Endothelial cell (in vitro differentiated cells): ENCODE measurements around the gene PTPRT. TPM values are rescaled to one million over a fixed set of nuclear protein-coding genes. Genes with fewer than 3 reads are reported as not detected.

Experiments used
- DNase-seq: peaks from one replicate; pipeline ENCODE4 v3.0.0; 2021; ENCODE audit warnings: low spot score
- H3K27ac Mint-ChIP-seq: one replicate; pipeline ENCODE4 v1.8.0; 2021; ENCODE audit warnings: mixed read lengths, inconsistent platforms; ENCODE audit not compliant: unreplicated experiment
- H3K27me3 Mint-ChIP-seq: one replicate; pipeline ENCODE4 v1.8.0; 2021; ENCODE audit warnings: mild to moderate bottlenecking, moderate library complexity, mixed read lengths, inconsistent platforms; ENCODE audit not compliant: unreplicated experiment
- H3K36me3 Mint-ChIP-seq: one replicate; pipeline ENCODE4 v1.8.0; 2021; ENCODE audit warnings: mild to moderate bottlenecking, low read depth, mixed read lengths, inconsistent platforms; ENCODE audit not compliant: unreplicated experiment
- H3K4me1 Mint-ChIP-seq: one replicate; pipeline ENCODE4 v1.8.0; 2021; ENCODE audit warnings: mild to moderate bottlenecking, mixed read lengths, inconsistent platforms; ENCODE audit not compliant: unreplicated experiment
- H3K4me3 Mint-ChIP-seq: one replicate; pipeline ENCODE4 v1.8.0; 2021; ENCODE audit warnings: mild to moderate bottlenecking, mixed read lengths, inconsistent platforms; ENCODE audit not compliant: unreplicated experiment
- H3K9me3 Mint-ChIP-seq: one replicate; pipeline ENCODE4 v1.8.0; 2021; ENCODE audit warnings: mixed read lengths, inconsistent platforms; ENCODE audit not compliant: unreplicated experiment
- total RNA-seq: library from RNA; stranded (reverse); fragmentation: NEBNext Ultra II Directional; extraction: Animal tissue kit (Norgen Biotek cat#: 25700); gene quantifications from one replicate; pipeline ENCODE4 v1.2.1, GENCODE V29; 2021; ENCODE audit not compliant: unreplicated experiment
- TF ChIP-seq, protein P1 (sequence below): fragments of 200-600 bp; sonication (generic); IDR thresholded peaks from one replicate; pipeline ENCODE4 v1.5.0; 2021; ENCODE audit warnings: antibody characterized with exemption; ENCODE audit not compliant: unreplicated experiment

PTPRT gene
- total RNA-seq, 1 donor from 2014 or later = 0.10 TPM

DNA sequence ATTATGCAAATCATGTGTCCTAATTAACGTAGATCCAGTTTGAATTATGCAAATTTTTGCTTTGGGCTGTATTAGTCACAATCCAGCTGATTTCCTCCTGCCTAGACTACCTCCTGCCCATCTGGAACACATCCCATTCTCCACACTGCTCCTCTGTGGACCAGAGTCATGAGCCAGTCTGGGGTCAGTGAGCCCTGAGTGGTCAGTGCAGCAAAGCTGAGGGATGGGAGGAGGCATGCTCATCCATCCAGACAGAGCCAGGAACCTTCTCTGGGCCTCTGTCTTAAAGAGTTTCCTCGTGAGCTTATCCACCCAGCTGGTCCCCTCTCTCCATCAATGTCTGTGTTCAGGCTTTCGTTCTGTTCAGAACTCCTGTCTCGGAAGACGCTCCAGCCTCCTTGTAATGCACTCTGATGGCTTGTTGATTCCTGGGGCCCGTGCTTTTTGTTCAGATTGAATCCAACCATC lies 747.8 kb downstream of the PTPRT start:
- H3K4me3 Mint-ChIP-seq = no peak overlapping the region
- H3K27ac Mint-ChIP-seq = no peak overlapping the region
- no peak for DNase-seq
- peaks cover 44% of the 10 kb centered on the region for H3K9me3 Mint-ChIP-seq
- no peaks in the 10 kb centered on the region for H3K4me1 Mint-ChIP-seq
- TF ChIP-seq, protein P1, sequence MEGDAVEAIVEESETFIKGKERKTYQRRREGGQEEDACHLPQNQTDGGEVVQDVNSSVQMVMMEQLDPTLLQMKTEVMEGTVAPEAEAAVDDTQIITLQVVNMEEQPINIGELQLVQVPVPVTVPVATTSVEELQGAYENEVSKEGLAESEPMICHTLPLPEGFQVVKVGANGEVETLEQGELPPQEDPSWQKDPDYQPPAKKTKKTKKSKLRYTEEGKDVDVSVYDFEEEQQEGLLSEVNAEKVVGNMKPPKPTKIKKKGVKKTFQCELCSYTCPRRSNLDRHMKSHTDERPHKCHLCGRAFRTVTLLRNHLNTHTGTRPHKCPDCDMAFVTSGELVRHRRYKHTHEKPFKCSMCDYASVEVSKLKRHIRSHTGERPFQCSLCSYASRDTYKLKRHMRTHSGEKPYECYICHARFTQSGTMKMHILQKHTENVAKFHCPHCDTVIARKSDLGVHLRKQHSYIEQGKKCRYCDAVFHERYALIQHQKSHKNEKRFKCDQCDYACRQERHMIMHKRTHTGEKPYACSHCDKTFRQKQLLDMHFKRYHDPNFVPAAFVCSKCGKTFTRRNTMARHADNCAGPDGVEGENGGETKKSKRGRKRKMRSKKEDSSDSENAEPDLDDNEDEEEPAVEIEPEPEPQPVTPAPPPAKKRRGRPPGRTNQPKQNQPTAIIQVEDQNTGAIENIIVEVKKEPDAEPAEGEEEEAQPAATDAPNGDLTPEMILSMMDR = no peak
- no peaks in the 10 kb centered on the region for H3K27me3 Mint-ChIP-seq
- H3K36me3 Mint-ChIP-seq = peaks cover 8% of the 10 kb centered on the region

DNA sequence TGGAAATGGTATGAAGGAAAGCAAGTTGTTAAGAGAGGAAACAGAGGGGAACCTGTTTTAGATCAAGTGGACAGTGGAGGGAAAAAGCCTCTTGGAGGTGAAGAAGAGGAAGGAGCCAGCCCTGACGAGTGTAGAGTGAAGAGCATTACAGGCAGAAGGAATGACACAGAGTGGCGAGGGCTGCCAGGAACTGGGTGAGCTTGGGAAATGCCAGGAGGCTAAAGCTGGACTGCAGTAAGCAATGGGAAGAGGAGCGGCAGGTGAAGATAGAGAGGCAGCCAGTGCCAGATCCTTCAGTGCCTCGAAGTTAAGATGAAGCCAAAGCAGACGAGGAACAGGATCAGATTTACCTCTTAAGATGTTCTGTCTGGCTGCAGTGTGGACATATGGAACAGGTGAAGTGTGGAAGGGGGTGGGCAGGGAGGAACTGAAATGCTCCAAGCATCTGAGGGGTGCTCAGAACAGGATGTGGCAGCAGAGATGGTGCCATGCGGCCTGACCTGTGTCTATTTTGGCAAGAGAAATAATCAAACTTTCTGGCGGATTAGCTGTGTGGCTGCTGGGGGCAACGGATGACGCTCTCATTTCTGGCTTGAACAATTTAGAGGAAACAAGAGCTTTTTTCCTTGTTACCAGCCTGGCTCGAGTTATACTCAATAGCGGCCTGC lies 748.4 kb downstream of the PTPRT start:
- TF ChIP-seq, protein P1 = no peak
- Mint-ChIP-seq H3K9me3 (peaks cover 44% of the 10 kb centered on the region), H3K27me3 (no peaks in the 10 kb centered on the region), H3K4me3 (peak overlapping the region; percentile 7), H3K27ac (no peak overlapping the region), H3K4me1 (no peaks in the 10 kb centered on the region), H3K36me3 (peaks cover 8% of the 10 kb centered on the region)
- no peak for DNase-seq

DNA sequence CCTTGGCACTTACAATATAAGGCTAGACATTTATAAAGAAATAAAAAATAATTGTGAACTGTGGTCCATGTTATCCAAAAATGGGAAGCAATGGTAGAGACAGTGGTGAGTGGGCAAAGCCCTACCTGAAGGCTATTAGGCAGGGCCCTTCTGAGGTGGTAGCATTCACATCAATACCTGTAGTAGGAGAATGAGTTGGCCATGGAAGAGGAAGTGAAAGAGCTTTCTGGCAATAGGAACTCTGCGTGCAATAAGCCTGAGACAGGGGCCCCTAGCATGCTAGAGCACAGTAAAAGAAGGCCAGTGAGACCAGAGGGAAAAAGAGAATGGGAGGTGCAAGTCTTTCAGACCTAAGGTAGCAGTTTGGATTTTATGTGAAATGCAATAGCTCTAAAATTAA lies 754.5 kb downstream of the PTPRT start:
- TF ChIP-seq, protein P1 = no peak
- Mint-ChIP-seq H3K9me3 (peaks cover 36% of the 10 kb centered on the region), H3K36me3 (no peaks in the 10 kb centered on the region), H3K27me3 (peaks cover 2% of the 10 kb centered on the region), H3K4me1 (no peaks in the 10 kb centered on the region), H3K27ac (no peak overlapping the region), H3K4me3 (no peak overlapping the region)
- DNase-seq = no peak

DNA sequence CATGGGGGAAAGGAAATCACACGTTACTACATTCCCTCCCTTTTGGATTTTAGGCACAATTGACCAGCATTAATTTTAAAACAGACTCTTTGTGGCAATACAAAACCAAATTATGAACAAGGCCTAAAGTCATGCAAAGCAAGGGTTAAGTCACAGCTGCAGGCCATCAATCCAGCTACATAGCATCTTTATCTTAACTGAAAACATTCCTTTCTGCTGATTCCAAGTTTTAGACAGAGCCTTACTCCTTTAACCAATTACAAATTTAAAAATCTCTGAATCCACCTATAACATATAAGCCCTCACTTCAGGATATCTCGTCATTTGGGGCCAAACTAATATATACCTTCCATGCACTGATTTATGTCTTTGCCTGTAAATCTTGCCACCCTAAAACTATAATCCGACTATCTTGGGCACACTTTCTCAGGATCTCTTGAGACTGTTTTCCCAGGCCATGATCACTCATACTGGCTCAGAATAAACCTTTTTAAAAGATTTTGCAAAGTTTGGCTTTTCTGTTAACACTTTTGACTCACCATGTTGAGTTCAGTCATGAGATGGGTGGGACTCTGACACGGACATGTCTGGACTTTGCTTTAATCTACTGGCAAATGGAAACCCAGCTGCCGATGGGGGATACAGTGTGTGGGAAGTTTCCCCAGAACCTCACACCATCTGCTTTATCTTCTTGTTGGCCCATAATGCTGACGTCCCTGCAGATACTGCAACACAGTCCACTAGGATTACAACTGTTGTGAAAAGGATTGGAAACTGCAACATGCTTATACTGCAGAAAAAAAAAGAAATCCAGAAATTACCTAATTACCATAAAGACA lies 757.0 kb downstream of the PTPRT start:
- no peak overlapping the region for H3K4me3 Mint-ChIP-seq
- peaks cover 6% of the 10 kb centered on the region for H3K36me3 Mint-ChIP-seq
- H3K27me3 Mint-ChIP-seq = peaks cover 2% of the 10 kb centered on the region
- H3K4me1 Mint-ChIP-seq = no peaks in the 10 kb centered on the region
- no peak for DNase-seq
- no peak overlapping the region for H3K27ac Mint-ChIP-seq
- TF ChIP-seq, protein P1 = no peak
- peaks cover 38% of the 10 kb centered on the region for H3K9me3 Mint-ChIP-seq

DNA sequence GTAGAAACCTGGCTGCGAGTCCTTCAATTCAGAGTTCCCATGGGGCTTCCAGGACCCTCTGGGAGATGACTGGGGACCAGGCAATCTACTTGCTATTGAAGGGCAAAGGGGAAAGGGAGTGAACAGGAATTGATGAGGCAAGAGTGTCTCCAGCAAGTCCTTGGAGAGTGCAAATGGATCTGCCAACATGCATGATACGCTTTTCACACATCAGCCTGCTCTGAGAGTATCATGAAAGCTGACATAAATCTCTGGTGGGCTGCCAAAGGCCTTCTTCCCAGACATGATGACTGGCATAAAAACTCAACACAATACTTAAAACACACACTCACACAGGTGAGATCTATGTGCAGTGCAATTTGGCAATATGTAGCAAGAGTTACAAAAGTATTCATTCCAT lies 759.1 kb downstream of the PTPRT start:
- H3K9me3 Mint-ChIP-seq = peaks cover 53% of the 10 kb centered on the region
- DNase-seq = no peak
- no peak overlapping the region for H3K27ac Mint-ChIP-seq
- no peaks in the 10 kb centered on the region for H3K4me1 Mint-ChIP-seq
- TF ChIP-seq, protein P1 = no peak
- H3K4me3 Mint-ChIP-seq = no peak overlapping the region
- peaks cover 2% of the 10 kb centered on the region for H3K27me3 Mint-ChIP-seq
- H3K36me3 Mint-ChIP-seq = peaks cover 7% of the 10 kb centered on the region
